Peyer's patch (tissue), 4 donors: ENCODE data around the gene SESN3. TPM values are rescaled to one million over a fixed set of nuclear protein-coding genes. Genes with fewer than 3 reads are reported as not detected.

Experiments
- DNase-seq, 3 donors: peaks; one replicate each; pipeline ENCODE4 v3.0.0-alpha.2; 2017 to 2019
- H3K27ac ChIP-seq, 4 donors: fragments of 200-600 bp; sonication (generic); one replicate each; pipeline ENCODE4 v1.5.1; 2016 to 2019
- H3K27me3 ChIP-seq, 2 donors: fragments of 200-600 bp; sonication (generic); one replicate each; pipeline ENCODE4 v1.5.1; 2019
- H3K36me3 ChIP-seq, 3 donors: fragments of 200-600 bp; sonication (generic); one replicate each; pipeline ENCODE4 v1.5.1; 2016 to 2019
- H3K4me1 ChIP-seq, 4 donors: fragments of 200-600 bp; sonication (generic); one replicate each; pipeline ENCODE4 v1.5.1; 2016 to 2019
- H3K4me3 ChIP-seq, 4 donors: fragments of 200-600 bp; sonication (generic); 1 replicate in 3 of 4; 2 replicates in 1 of 4; pipeline ENCODE4 v1.5.1; 2016 to 2019; ENCODE audit warnings: mild to moderate bottlenecking in 1 of 4
- H3K9me3 ChIP-seq, 4 donors: fragments of 200-600 bp; sonication (generic); one replicate each; pipeline ENCODE4 v1.5.1; 2016 to 2019; ENCODE audit warnings: mild to moderate bottlenecking in 1 of 4
- POLR2A ChIP-seq, 2 donors: fragments of 450-650 bp; IDR thresholded peaks; one replicate each; pipeline ENCODE4 v1.5.1; 2017; ENCODE audit warnings: antibody characterized with exemption in 2 of 2, mild to moderate bottlenecking in 2 of 2, moderate library complexity in 2 of 2
- total RNA-seq, 4 donors: library from RNA; depleted of rRNA; stranded (reverse); fragments of >200 nt; gene quantifications; one replicate each; pipeline ENCODE4 v1.1.0, GENCODE V29; 2016
- TF ChIP-seq, protein P1 (sequence below), 6 experiments: fragments of 450-650 bp in 4 of 6; fragments of 200-600 bp in 2 of 6; sonication (generic) in 1 of 6; IDR thresholded peaks; one replicate each; pipeline ENCODE4 v1.5.1; 2017 to 2019; ENCODE audit warnings: antibody characterized with exemption in 6 of 6, mild to moderate bottlenecking in 3 of 6, moderate library complexity in 1 of 6

The SESN3 gene
- total RNA-seq, 4 donors from 2014 or later, result 23.1 to 52.8 (median 28.4) TPM

DNA sequence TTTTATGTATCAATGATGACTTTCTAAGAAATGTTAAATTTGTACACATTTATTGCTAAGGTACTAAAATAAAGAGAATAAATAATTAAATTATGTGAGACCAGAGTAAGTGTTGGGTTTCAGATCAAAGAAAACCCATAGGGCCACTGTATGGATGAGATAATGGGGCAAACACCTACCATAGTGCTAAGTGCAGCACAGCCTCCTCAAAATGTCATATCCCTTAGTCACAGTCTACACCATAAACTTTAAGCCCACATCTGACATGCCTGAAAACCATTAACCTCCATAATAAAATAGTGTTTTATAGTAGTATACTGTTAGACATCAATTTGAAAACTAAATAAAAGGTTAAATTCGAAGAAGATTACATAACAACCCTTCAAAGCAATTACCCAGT lies 37.5 kb downstream of the SESN3 start:
- H3K27ac ChIP-seq, result no peak overlapping the region
- no peak overlapping the region for H3K4me3 ChIP-seq
- H3K9me3 ChIP-seq, result no peaks in the 10 kb centered on the region
- DNase-seq, result no peak
- no peaks in the 10 kb centered on the region for H3K4me1 ChIP-seq
- H3K27me3 ChIP-seq, result no peaks in the 10 kb centered on the region
- peaks cover 0 to 25% (median 0%) of the 10 kb centered on the region in 3 donors for H3K36me3 ChIP-seq
- no peak for TF ChIP-seq POLR2A (IDR thresholded peaks at IDR 0.05)
- TF ChIP-seq, protein P1, sequence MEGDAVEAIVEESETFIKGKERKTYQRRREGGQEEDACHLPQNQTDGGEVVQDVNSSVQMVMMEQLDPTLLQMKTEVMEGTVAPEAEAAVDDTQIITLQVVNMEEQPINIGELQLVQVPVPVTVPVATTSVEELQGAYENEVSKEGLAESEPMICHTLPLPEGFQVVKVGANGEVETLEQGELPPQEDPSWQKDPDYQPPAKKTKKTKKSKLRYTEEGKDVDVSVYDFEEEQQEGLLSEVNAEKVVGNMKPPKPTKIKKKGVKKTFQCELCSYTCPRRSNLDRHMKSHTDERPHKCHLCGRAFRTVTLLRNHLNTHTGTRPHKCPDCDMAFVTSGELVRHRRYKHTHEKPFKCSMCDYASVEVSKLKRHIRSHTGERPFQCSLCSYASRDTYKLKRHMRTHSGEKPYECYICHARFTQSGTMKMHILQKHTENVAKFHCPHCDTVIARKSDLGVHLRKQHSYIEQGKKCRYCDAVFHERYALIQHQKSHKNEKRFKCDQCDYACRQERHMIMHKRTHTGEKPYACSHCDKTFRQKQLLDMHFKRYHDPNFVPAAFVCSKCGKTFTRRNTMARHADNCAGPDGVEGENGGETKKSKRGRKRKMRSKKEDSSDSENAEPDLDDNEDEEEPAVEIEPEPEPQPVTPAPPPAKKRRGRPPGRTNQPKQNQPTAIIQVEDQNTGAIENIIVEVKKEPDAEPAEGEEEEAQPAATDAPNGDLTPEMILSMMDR (IDR thresholded peaks at IDR 0.05), result no peak

DNA sequence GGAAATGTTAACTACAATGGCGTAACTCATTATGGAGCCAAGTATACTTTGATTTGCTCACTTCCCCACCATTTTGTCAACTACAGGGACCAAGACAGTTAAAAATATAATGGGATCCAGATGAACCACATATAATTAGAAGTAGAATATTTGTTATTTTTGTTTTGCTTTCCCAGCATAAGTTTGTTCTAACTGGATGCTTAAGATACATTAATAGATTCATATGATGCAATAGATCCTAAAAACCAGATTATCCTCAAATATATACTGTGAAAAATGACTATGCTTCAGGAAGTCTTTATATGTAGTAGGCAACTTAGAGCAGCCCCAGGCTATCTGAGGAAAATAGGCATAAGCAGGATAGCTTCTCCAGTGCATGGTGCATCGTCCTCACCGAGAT lies 38.3 kb downstream of the SESN3 start:
- Histone ChIP-seq H3K36me3 (peaks cover 0 to 25% (median 0%) of the 10 kb centered on the region in 3 donors), H3K4me3 (no peak overlapping the region), H3K9me3 (no peaks in the 10 kb centered on the region), H3K27me3 (no peaks in the 10 kb centered on the region), H3K27ac (no peak overlapping the region), H3K4me1 (no peaks in the 10 kb centered on the region)
- no peak for DNase-seq
- no peak for TF ChIP-seq POLR2A (IDR thresholded peaks at IDR 0.05)
- TF ChIP-seq, protein P1 (IDR thresholded peaks at IDR 0.05), result no peak

DNA sequence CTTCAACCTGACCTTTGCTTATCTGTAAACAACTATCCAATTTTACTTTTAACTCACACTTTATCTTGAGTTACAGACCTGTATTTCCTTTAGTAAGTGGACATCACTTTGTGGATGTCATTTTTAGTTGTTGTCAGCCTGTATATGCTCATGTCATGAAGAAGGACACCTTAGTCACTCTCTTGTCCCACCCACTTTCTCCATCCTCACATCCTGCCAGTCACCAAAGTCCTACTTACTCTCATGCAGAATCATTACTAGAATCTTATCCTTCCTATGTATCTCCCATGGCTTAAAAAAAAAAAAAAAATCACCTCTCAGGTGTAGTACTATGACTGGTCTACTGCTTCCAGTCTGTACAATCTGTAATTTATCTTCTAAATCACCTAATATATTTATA lies 43.3 kb downstream of the SESN3 start:
- no peaks in the 10 kb centered on the region for H3K4me1 ChIP-seq
- no peak overlapping the region for H3K4me3 ChIP-seq
- no peaks in the 10 kb centered on the region for H3K9me3 ChIP-seq
- no peaks in the 10 kb centered on the region for H3K27me3 ChIP-seq
- DNase-seq, result no peak
- peaks cover 0 to 32% (median 0%) of the 10 kb centered on the region in 3 donors for H3K36me3 ChIP-seq
- TF ChIP-seq, protein P1 (IDR thresholded peaks at IDR 0.05), result no peak
- no peak for TF ChIP-seq POLR2A (IDR thresholded peaks at IDR 0.05)
- H3K27ac ChIP-seq, result no peak overlapping the region

DNA sequence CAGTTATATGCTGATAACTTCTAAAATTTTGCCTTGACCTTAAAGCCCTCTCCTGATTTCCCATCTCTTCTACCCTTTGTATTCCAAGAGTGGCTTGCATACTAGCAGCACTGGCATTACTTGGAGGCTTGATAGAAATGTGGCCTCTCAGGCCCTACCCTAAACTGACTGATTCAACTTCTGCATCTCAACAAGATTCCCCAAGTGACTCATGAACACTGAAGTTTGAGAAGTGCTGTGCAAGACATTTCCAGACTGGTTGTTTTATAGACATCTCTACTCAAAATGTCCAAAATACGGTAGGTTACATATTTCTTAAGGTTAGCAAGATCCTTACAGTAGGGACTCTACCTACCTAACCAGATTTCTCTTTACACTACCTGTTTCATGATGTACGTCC lies 48.6 kb downstream of the SESN3 start:
- no peaks in the 10 kb centered on the region for H3K4me1 ChIP-seq
- no peak for DNase-seq
- no peaks in the 10 kb centered on the region for H3K27me3 ChIP-seq
- H3K27ac ChIP-seq, result no peak overlapping the region
- H3K4me3 ChIP-seq, result no peak overlapping the region
- peaks cover 0 to 23% (median 0%) of the 10 kb centered on the region in 3 donors for H3K36me3 ChIP-seq
- TF ChIP-seq, protein P1 (IDR thresholded peaks at IDR 0.05), result no peak
- TF ChIP-seq POLR2A (IDR thresholded peaks at IDR 0.05), result no peak
- H3K9me3 ChIP-seq, result no peaks in the 10 kb centered on the region

GRCh38 chr11:95175818-95176380 lies 55.1 kb downstream of the SESN3 start:
- no peak for TF ChIP-seq POLR2A (IDR thresholded peaks at IDR 0.05)
- TF ChIP-seq, protein P1 (IDR thresholded peaks at IDR 0.05), result no peak
- Histone ChIP-seq H3K27ac (no peak overlapping the region), H3K27me3 (no peaks in the 10 kb centered on the region), H3K36me3 (peaks cover 0 to 53% (median 0%) of the 10 kb centered on the region in 3 donors), H3K4me3 (no peak overlapping the region), H3K9me3 (no peaks in the 10 kb centered on the region), H3K4me1 (no peaks in the 10 kb centered on the region)
- DNase-seq, result no peak

DNA sequence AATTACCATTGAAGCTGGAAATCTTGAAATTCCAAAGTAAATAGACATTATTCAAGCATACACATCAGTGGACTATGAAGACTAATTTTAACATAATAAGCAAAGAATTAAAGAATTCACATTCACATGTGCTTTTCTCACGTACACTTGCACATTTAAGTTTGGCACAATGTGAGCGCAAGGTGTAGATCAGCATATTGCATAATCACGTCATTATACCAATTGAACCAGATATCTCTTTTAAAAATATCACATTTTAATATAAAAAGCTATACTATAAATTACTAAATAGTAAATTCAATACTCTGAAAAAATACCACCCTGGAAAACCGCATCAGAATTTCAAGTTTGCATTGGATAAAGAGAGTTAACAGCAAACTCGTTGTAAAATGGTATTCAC lies 60.7 kb downstream of the SESN3 start:
- no peak for TF ChIP-seq POLR2A (IDR thresholded peaks at IDR 0.05)
- TF ChIP-seq, protein P1 (IDR thresholded peaks at IDR 0.05), result no peak
- Histone ChIP-seq H3K4me1 (no peaks in the 10 kb centered on the region), H3K4me3 (no peak overlapping the region), H3K36me3 (peaks cover 0 to 26% (median 0%) of the 10 kb centered on the region in 3 donors), H3K27ac (no peak overlapping the region), H3K27me3 (no peaks in the 10 kb centered on the region), H3K9me3 (no peaks in the 10 kb centered on the region)
- DNase-seq, result no peak
